ENCODE measurements around the gene EPHB1. TPM values are rescaled to one million over a fixed set of nuclear protein-coding genes. Genes with fewer than 3 reads are reported as not detected.

The EPHB1 gene
- polyA plus RNA-seq, 1 donor from 2014 or later: 18.7 TPM

DNA sequence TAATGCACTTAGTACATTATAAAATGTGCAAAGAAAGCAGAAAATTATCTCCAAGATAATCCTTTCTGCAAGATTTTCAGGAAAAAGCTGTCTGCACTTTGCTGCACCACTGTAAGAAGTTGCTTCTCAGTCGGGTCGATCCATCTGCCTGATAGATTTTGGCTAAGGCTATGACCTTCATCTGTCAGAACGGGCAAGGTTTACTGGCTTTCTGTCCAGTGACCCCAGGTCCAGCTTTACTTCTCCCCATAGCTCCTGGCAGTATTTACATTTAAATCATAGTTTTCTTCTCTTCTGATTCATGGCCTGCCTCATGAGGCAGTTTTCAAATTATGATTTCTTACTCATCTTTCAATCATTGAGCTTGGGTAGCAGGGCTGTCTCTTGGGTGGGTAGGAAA is 422.7 kb downstream of the EPHB1 start:
- Histone ChIP-seq H3K4me2 (ENCODE audit: low read length) (no peak overlapping the region), H4K20me1 (ENCODE audit: insufficient read depth) (no peaks in the 10 kb centered on the region), H3K9me3 (ENCODE audit: low read length) (no peaks in the 10 kb centered on the region), H3K9ac (ENCODE audit: low read length) (no peak overlapping the region), H3K27ac (ENCODE audit: low read length) (no peak overlapping the region), H3K36me3 (ENCODE audit: insufficient read depth, low read length) (no peaks in the 10 kb centered on the region), H3F3A (ENCODE audit: insufficient read depth, low read length, poor library complexity, severe bottlenecking) (no peaks in the 10 kb centered on the region), H2AFZ (ENCODE audit: low read depth, low read length) (no peak overlapping the region), H3K9me2 (ENCODE audit: insufficient read depth, low read length) (no peaks in the 10 kb centered on the region), H3K4me3 (ENCODE audit: low read length) (no peak overlapping the region), H3K79me2 (replicated peaks; ENCODE audit: insufficient read depth, low read length) (no peaks in the 10 kb centered on the region), H3K27me3 (ENCODE audit: insufficient read depth, low read depth, low read length) (no peaks in the 10 kb centered on the region)
- TF ChIP-seq POLR2AphosphoS5 (IDR thresholded peaks at IDR 0.05): no peak
- TF ChIP-seq MXI1 (conservative IDR thresholded peaks at IDR 0.05; ENCODE audit: poor library complexity, severe bottlenecking): no peak
- TF ChIP-seq EZH2 (IDR thresholded peaks at IDR 0.05; ENCODE audit: borderline replicate concordance, insufficient read depth, low read length, poor library complexity, severe bottlenecking): no peak
- TF ChIP-seq, protein P1, sequence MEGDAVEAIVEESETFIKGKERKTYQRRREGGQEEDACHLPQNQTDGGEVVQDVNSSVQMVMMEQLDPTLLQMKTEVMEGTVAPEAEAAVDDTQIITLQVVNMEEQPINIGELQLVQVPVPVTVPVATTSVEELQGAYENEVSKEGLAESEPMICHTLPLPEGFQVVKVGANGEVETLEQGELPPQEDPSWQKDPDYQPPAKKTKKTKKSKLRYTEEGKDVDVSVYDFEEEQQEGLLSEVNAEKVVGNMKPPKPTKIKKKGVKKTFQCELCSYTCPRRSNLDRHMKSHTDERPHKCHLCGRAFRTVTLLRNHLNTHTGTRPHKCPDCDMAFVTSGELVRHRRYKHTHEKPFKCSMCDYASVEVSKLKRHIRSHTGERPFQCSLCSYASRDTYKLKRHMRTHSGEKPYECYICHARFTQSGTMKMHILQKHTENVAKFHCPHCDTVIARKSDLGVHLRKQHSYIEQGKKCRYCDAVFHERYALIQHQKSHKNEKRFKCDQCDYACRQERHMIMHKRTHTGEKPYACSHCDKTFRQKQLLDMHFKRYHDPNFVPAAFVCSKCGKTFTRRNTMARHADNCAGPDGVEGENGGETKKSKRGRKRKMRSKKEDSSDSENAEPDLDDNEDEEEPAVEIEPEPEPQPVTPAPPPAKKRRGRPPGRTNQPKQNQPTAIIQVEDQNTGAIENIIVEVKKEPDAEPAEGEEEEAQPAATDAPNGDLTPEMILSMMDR (IDR thresholded peaks at IDR 0.05; ENCODE audit: poor library complexity, severe bottlenecking): no peak
- TF ChIP-seq EP300 (conservative IDR thresholded peaks at IDR 0.05; ENCODE audit: poor library complexity, severe bottlenecking): no peak
- TF ChIP-seq, protein P2, sequence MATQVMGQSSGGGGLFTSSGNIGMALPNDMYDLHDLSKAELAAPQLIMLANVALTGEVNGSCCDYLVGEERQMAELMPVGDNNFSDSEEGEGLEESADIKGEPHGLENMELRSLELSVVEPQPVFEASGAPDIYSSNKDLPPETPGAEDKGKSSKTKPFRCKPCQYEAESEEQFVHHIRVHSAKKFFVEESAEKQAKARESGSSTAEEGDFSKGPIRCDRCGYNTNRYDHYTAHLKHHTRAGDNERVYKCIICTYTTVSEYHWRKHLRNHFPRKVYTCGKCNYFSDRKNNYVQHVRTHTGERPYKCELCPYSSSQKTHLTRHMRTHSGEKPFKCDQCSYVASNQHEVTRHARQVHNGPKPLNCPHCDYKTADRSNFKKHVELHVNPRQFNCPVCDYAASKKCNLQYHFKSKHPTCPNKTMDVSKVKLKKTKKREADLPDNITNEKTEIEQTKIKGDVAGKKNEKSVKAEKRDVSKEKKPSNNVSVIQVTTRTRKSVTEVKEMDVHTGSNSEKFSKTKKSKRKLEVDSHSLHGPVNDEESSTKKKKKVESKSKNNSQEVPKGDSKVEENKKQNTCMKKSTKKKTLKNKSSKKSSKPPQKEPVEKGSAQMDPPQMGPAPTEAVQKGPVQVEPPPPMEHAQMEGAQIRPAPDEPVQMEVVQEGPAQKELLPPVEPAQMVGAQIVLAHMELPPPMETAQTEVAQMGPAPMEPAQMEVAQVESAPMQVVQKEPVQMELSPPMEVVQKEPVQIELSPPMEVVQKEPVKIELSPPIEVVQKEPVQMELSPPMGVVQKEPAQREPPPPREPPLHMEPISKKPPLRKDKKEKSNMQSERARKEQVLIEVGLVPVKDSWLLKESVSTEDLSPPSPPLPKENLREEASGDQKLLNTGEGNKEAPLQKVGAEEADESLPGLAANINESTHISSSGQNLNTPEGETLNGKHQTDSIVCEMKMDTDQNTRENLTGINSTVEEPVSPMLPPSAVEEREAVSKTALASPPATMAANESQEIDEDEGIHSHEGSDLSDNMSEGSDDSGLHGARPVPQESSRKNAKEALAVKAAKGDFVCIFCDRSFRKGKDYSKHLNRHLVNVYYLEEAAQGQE (IDR thresholded peaks at IDR 0.05; ENCODE audit: borderline replicate concordance): no peak
- no peak for TF ChIP-seq RAD21 (conservative IDR thresholded peaks at IDR 0.05)
- TF ChIP-seq TAF1 (IDR thresholded peaks at IDR 0.05; ENCODE audit: low read depth): no peak
- TF ChIP-seq SMC3 (conservative IDR thresholded peaks at IDR 0.05; ENCODE audit: poor library complexity): no peak

DNA sequence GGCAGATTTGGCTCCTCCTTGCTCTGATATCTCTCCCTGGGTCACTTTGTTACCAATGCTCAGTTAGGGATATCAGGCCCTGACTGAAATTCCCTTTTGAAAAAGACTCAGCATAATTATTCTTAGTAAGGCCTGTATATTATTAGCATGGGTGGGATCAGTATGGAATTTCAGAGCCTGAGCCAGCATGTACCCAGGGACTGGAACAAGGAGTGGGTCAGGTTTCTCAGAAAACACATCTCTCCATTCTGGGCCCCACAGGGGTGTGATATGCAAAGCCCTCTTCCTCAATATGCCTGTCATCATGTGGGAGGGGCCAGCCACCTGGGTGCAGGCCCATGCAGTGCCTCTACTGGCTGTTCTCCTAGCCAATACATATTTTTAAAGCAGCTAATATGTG is 423.2 kb downstream of the EPHB1 start:
- H3K27me3 ChIP-seq (ENCODE audit: insufficient read depth, low read depth, low read length): no peaks in the 10 kb centered on the region
- H3K9me3 ChIP-seq (ENCODE audit: low read length): no peaks in the 10 kb centered on the region
- no peak overlapping the region for H3K9ac ChIP-seq (ENCODE audit: low read length)
- H3K27ac ChIP-seq (ENCODE audit: low read length): no peak overlapping the region
- H3K4me3 ChIP-seq (ENCODE audit: low read length): no peak overlapping the region
- H2AFZ ChIP-seq (ENCODE audit: low read depth, low read length): no peak overlapping the region
- no peaks in the 10 kb centered on the region for H3K9me2 ChIP-seq (ENCODE audit: insufficient read depth, low read length)
- H3K4me2 ChIP-seq (ENCODE audit: low read length): no peak overlapping the region
- no peaks in the 10 kb centered on the region for H3F3A ChIP-seq (ENCODE audit: insufficient read depth, low read length, poor library complexity, severe bottlenecking)
- H3K79me2 ChIP-seq (replicated peaks; ENCODE audit: insufficient read depth, low read length): no peaks in the 10 kb centered on the region
- TF ChIP-seq, protein P2 (IDR thresholded peaks at IDR 0.05; ENCODE audit: borderline replicate concordance): no peak
- TF ChIP-seq RAD21 (conservative IDR thresholded peaks at IDR 0.05): no peak
- no peak for TF ChIP-seq SMC3 (conservative IDR thresholded peaks at IDR 0.05; ENCODE audit: poor library complexity)
- no peak for TF ChIP-seq EP300 (conservative IDR thresholded peaks at IDR 0.05; ENCODE audit: poor library complexity, severe bottlenecking)
- TF ChIP-seq MXI1 (conservative IDR thresholded peaks at IDR 0.05; ENCODE audit: poor library complexity, severe bottlenecking): no peak
- TF ChIP-seq TAF1 (IDR thresholded peaks at IDR 0.05; ENCODE audit: low read depth): no peak
- TF ChIP-seq, protein P1 (IDR thresholded peaks at IDR 0.05; ENCODE audit: poor library complexity, severe bottlenecking): no peak
- no peak for TF ChIP-seq EZH2 (IDR thresholded peaks at IDR 0.05; ENCODE audit: borderline replicate concordance, insufficient read depth, low read length, poor library complexity, severe bottlenecking)
- no peak for TF ChIP-seq POLR2AphosphoS5 (IDR thresholded peaks at IDR 0.05)
- no peaks in the 10 kb centered on the region for H3K36me3 ChIP-seq (ENCODE audit: insufficient read depth, low read length)
- H4K20me1 ChIP-seq (ENCODE audit: insufficient read depth): no peaks in the 10 kb centered on the region
